ENCODE results near the gene ZBED6.
A peak's percentile ranks its signal among the peaks of the same experiment; 100 is the strongest.
"Not testable (repeated sequence)": the region's sequence is repeated elsewhere in the genome, so short reads cannot be mapped to it uniquely, and the experiment has no call there.

Gene ZBED6

GRCh38 chr1:203795441-203796235 lies at the start of gene ZBED6, which contains the start of gene ZC3H11A:
Gene ZBED6 (plus strand): TSS chr1:203795623. CDS start chr1:203797523, 1,900 bp downstream.
Gene ZC3H11A (plus strand): TSS chr1:203795623. CDS start chr1:203817071, 21,448 bp downstream.
- H3K4me2 ChIP-seq (ENCODE audit: low read length), result peak within 1 kb of the TSS; percentile 79
- peak within 1 kb of the TSS; percentile 98 for H3K4me3 ChIP-seq (ENCODE audit: low read length)
- H3F3A ChIP-seq (ENCODE audit: control insufficient read depth, insufficient read depth), result no peaks in the 10 kb centered on the region
- H3K9me3 ChIP-seq (ENCODE audit: control insufficient read depth, insufficient read depth, low read length), result no peaks in the 10 kb centered on the region
- TF ChIP-seq CTCF (IDR thresholded peaks at IDR 0.05; ENCODE audit: low read depth, low read length, poor library complexity, severe bottlenecking) (no peak), EZH2phosphoT487 (IDR thresholded peaks at IDR 0.05; ENCODE audit: borderline replicate concordance, low read length) (no peak)
- peaks cover 45% of the 10 kb centered on the region for H3K36me3 ChIP-seq (ENCODE audit: control insufficient read depth, low read length)
- H3K79me2 ChIP-seq (ENCODE audit: control insufficient read depth, low read length), result peaks cover 52% of the 10 kb centered on the region
- H3K4me1 ChIP-seq (ENCODE audit: control insufficient read depth, low read length), result peaks cover 41% of the 10 kb centered on the region
- no peaks in the 10 kb centered on the region for H3K9me2 ChIP-seq (replicated peaks; ENCODE audit: control insufficient read depth, low read length)
- H4K20me1 ChIP-seq (ENCODE audit: control insufficient read depth, insufficient read depth, low read depth, low read length), result peaks cover 28% of the 10 kb centered on the region
- no peaks in the 10 kb centered on the region for H3K27me3 ChIP-seq (ENCODE audit: control insufficient read depth, low read length)
- peak within 1 kb of the TSS; percentile 61 for H3K27ac ChIP-seq (ENCODE audit: low read depth, low read length)

- H3K4me3 ChIP-seq (ENCODE audit: low read length), result no peak overlapping the region
- H3K4me1 ChIP-seq (ENCODE audit: control insufficient read depth, low read length), result peaks cover 17% of the 10 kb centered on the region
- no peaks in the 10 kb centered on the region for H3F3A ChIP-seq (ENCODE audit: control insufficient read depth, insufficient read depth)
- no peaks in the 10 kb centered on the region for H3K9me2 ChIP-seq (replicated peaks; ENCODE audit: control insufficient read depth, low read length)
- no peaks in the 10 kb centered on the region for H3K9me3 ChIP-seq (ENCODE audit: control insufficient read depth, insufficient read depth, low read length)
- TF ChIP-seq CTCF (IDR thresholded peaks at IDR 0.05; ENCODE audit: low read depth, low read length, poor library complexity, severe bottlenecking) (no peak), EZH2phosphoT487 (IDR thresholded peaks at IDR 0.05; ENCODE audit: borderline replicate concordance, low read length) (no peak)
- H3K4me2 ChIP-seq (ENCODE audit: low read length), result no peak overlapping the region
- no peaks in the 10 kb centered on the region for H4K20me1 ChIP-seq (ENCODE audit: control insufficient read depth, insufficient read depth, low read depth, low read length)
- H3K79me2 ChIP-seq (ENCODE audit: control insufficient read depth, low read length), result no peaks in the 10 kb centered on the region
- peaks cover 5% of the 10 kb centered on the region; the same call in 1 of the 2 replicates for H3K27me3 ChIP-seq (ENCODE audit: control insufficient read depth, low read length)
- H3K36me3 ChIP-seq (ENCODE audit: control insufficient read depth, low read length), result no peaks in the 10 kb centered on the region
- no peak overlapping the region for H3K27ac ChIP-seq (ENCODE audit: low read depth, low read length)
Observed at GRCh38 chr1:203746281-203746680, 49.1 kb upstream of the ZBED6 start.

GRCh38 chr1:203751051-203751450 lies 44.4 kb upstream of the ZBED6 start:
- Histone ChIP-seq H3K27me3 (ENCODE audit: control insufficient read depth, low read length) (no peaks in the 10 kb centered on the region), H4K20me1 (ENCODE audit: control insufficient read depth, insufficient read depth, low read depth, low read length) (no peaks in the 10 kb centered on the region), H3K4me1 (ENCODE audit: control insufficient read depth, low read length) (peaks cover 24% of the 10 kb centered on the region), H3K27ac (ENCODE audit: low read depth, low read length) (no peak overlapping the region), H3K36me3 (ENCODE audit: control insufficient read depth, low read length) (no peaks in the 10 kb centered on the region), H3K4me3 (ENCODE audit: low read length) (no peak overlapping the region), H3F3A (ENCODE audit: control insufficient read depth, insufficient read depth) (no peaks in the 10 kb centered on the region), H3K4me2 (ENCODE audit: low read length) (no peak overlapping the region), H3K9me2 (replicated peaks; ENCODE audit: control insufficient read depth, low read length) (no peaks in the 10 kb centered on the region), H3K79me2 (ENCODE audit: control insufficient read depth, low read length) (no peaks in the 10 kb centered on the region), H3K9me3 (ENCODE audit: control insufficient read depth, insufficient read depth, low read length) (no peaks in the 10 kb centered on the region)
- TF ChIP-seq CTCF (IDR thresholded peaks at IDR 0.05; ENCODE audit: low read depth, low read length, poor library complexity, severe bottlenecking) (no peak), EZH2phosphoT487 (IDR thresholded peaks at IDR 0.05; ENCODE audit: borderline replicate concordance, low read length) (no peak)

GRCh38 chr1:203751618-203752361 lies 43.6 kb upstream of the ZBED6 start:
- H3K4me3 ChIP-seq (ENCODE audit: low read length); H3F3A ChIP-seq (ENCODE audit: control insufficient read depth, insufficient read depth); H3K27me3 ChIP-seq (ENCODE audit: control insufficient read depth, low read length); H3K36me3 ChIP-seq (ENCODE audit: control insufficient read depth, low read length); H3K4me2 ChIP-seq (ENCODE audit: low read length); H3K79me2 ChIP-seq (ENCODE audit: control insufficient read depth, low read length); H4K20me1 ChIP-seq (ENCODE audit: control insufficient read depth, insufficient read depth, low read depth, low read length); H3K27ac ChIP-seq (ENCODE audit: low read depth, low read length); H3K9me3 ChIP-seq (ENCODE audit: control insufficient read depth, insufficient read depth, low read length); H3K9me2 ChIP-seq (replicated peaks; ENCODE audit: control insufficient read depth, low read length): not testable (repeated sequence)
- peaks cover 24% of the 10 kb centered on the region for H3K4me1 ChIP-seq (ENCODE audit: control insufficient read depth, low read length)
